ENCODE data around the gene SHC3. TPM values are rescaled to one million over a fixed set of nuclear protein-coding genes. Genes with fewer than 3 reads are reported as not detected.

SHC3 gene
- total RNA-seq, 1 donor from 2014 or later, result 0.21 TPM

GRCh38 chr9:89224633-89225032 lies 46.0 kb upstream of the SHC3 start:
- no peak for TF ChIP-seq CTCF (IDR thresholded peaks at IDR 0.05)
- no peak overlapping the region for H3K4me3 Mint-ChIP-seq (ENCODE audit: unreplicated experiment)
- H3K36me3 Mint-ChIP-seq (ENCODE audit: unreplicated experiment), result no peaks in the 10 kb centered on the region
- DNase-seq (ENCODE audit: extremely low spot score, unreplicated experiment), result no peak
- H3K9me3 Mint-ChIP-seq (ENCODE audit: unreplicated experiment), result no peaks in the 10 kb centered on the region
- no peak overlapping the region for H3K27ac Mint-ChIP-seq (ENCODE audit: unreplicated experiment)
- H3K27me3 Mint-ChIP-seq (ENCODE audit: unreplicated experiment), result peaks cover 3% of the 10 kb centered on the region
- no peaks in the 10 kb centered on the region for H3K4me1 Mint-ChIP-seq (ENCODE audit: unreplicated experiment)

GRCh38 chr9:89223396-89223977 lies 44.9 kb upstream of the SHC3 start:
- Mint-ChIP-seq H3K36me3 (ENCODE audit: unreplicated experiment) (no peaks in the 10 kb centered on the region), H3K4me1 (ENCODE audit: unreplicated experiment) (no peaks in the 10 kb centered on the region), H3K4me3 (ENCODE audit: unreplicated experiment) (no peak overlapping the region), H3K27ac (ENCODE audit: unreplicated experiment) (no peak overlapping the region), H3K27me3 (ENCODE audit: unreplicated experiment) (peaks cover 2% of the 10 kb centered on the region), H3K9me3 (ENCODE audit: unreplicated experiment) (no peaks in the 10 kb centered on the region)
- no peak for DNase-seq (ENCODE audit: extremely low spot score, unreplicated experiment)
- TF ChIP-seq CTCF (IDR thresholded peaks at IDR 0.05), result no peak

GRCh38 chr9:89219637-89220036 lies 41.0 kb upstream of the SHC3 start:
- no peak overlapping the region for H3K27ac Mint-ChIP-seq (ENCODE audit: unreplicated experiment)
- no peaks in the 10 kb centered on the region for H3K36me3 Mint-ChIP-seq (ENCODE audit: unreplicated experiment)
- no peak for TF ChIP-seq CTCF (IDR thresholded peaks at IDR 0.05)
- H3K4me3 Mint-ChIP-seq (ENCODE audit: unreplicated experiment), result no peak overlapping the region
- H3K9me3 Mint-ChIP-seq (ENCODE audit: unreplicated experiment), result no peaks in the 10 kb centered on the region
- no peaks in the 10 kb centered on the region for H3K27me3 Mint-ChIP-seq (ENCODE audit: unreplicated experiment)
- H3K4me1 Mint-ChIP-seq (ENCODE audit: unreplicated experiment), result no peaks in the 10 kb centered on the region
- no peak for DNase-seq (ENCODE audit: extremely low spot score, unreplicated experiment)

GRCh38 chr9:89218040-89218928 lies 39.7 kb upstream of the SHC3 start:
- Mint-ChIP-seq H3K9me3 (ENCODE audit: unreplicated experiment) (peaks cover 4% of the 10 kb centered on the region), H3K4me1 (ENCODE audit: unreplicated experiment) (no peaks in the 10 kb centered on the region), H3K4me3 (ENCODE audit: unreplicated experiment) (no peak overlapping the region), H3K27me3 (ENCODE audit: unreplicated experiment) (no peaks in the 10 kb centered on the region), H3K27ac (ENCODE audit: unreplicated experiment) (no peak overlapping the region), H3K36me3 (ENCODE audit: unreplicated experiment) (no peaks in the 10 kb centered on the region)
- DNase-seq (ENCODE audit: extremely low spot score, unreplicated experiment), result no peak
- no peak for TF ChIP-seq CTCF (IDR thresholded peaks at IDR 0.05)

- Mint-ChIP-seq H3K9me3 (ENCODE audit: unreplicated experiment) (peaks cover 14% of the 10 kb centered on the region), H3K27me3 (ENCODE audit: unreplicated experiment) (no peaks in the 10 kb centered on the region), H3K4me3 (ENCODE audit: unreplicated experiment) (no peak overlapping the region), H3K4me1 (ENCODE audit: unreplicated experiment) (no peaks in the 10 kb centered on the region), H3K36me3 (ENCODE audit: unreplicated experiment) (no peaks in the 10 kb centered on the region), H3K27ac (ENCODE audit: unreplicated experiment) (no peak overlapping the region)
- DNase-seq (ENCODE audit: extremely low spot score, unreplicated experiment), result no peak
- no peak for TF ChIP-seq CTCF (IDR thresholded peaks at IDR 0.05)
Observed at GRCh38 chr9:89215342-89215741, 36.7 kb upstream of the SHC3 start.

Data from osteocyte (in vitro differentiated cells).